GM12878 (cell line): Measurements from ENCODE around the gene MGARP.

ENCODE experiments used
- BACH1 ChIP-seq: fragments of 450-650 bp; IDR thresholded peaks from 2 replicates; pipeline ENCODE4 v1.6.1; 2017; ENCODE audit warnings: mild to moderate bottlenecking, borderline replicate concordance
- CTCF ChIP-seq, 3 experiments: IDR thresholded peaks in 2 of 3; conservative IDR thresholded peaks in 1 of 3; 2 replicates each; pipeline ENCODE4 v1.5.1; 2011; ENCODE audit warnings: low read depth in 3 of 3, low read length in 3 of 3, mild to moderate bottlenecking in 3 of 3, control low read depth in 2 of 3, moderate library complexity in 2 of 3, inconsistent platforms in 1 of 3, mixed read lengths in 1 of 3; ENCODE audit not compliant: control insufficient read depth in 2 of 3, insufficient read depth in 1 of 3; ENCODE audit errors: extremely low read depth in 1 of 3
- FOXK2 ChIP-seq: fragments of 450-650 bp; IDR thresholded peaks from 2 replicates; pipeline ENCODE4 v1.6.1; 2017; ENCODE audit warnings: mild to moderate bottlenecking, moderate library complexity
- JUNB ChIP-seq: IDR thresholded peaks from 2 replicates; pipeline ENCODE4 v1.6.1; 2016; ENCODE audit warnings: antibody characterized with exemption, mild to moderate bottlenecking
- MYC ChIP-seq: IDR thresholded peaks from 2 replicates; pipeline ENCODE4 v1.6.1; 2011; ENCODE audit warnings: mild to moderate bottlenecking, low read length, moderate library complexity, inconsistent platforms; ENCODE audit not compliant: insufficient read depth, insufficient replicate concordance, insufficient read length, severe bottlenecking
- NFYB ChIP-seq: IDR thresholded peaks from 2 replicates; pipeline ENCODE4 v1.6.1; 2011; ENCODE audit warnings: low read depth, mild to moderate bottlenecking, low read length, improper control_type of control experiment, moderate library complexity; ENCODE audit not compliant: insufficient read depth
- POLR2A ChIP-seq: IDR thresholded peaks from 2 replicates; pipeline ENCODE4 v1.6.1; 2011; ENCODE audit warnings: low read depth, mild to moderate bottlenecking, low read length
- POLR2AphosphoS5 ChIP-seq: IDR thresholded peaks from 2 replicates; pipeline ENCODE4 v1.6.1; 2011; ENCODE audit warnings: mild to moderate bottlenecking, low read length, inconsistent platforms
- SMAD5 ChIP-seq: IDR thresholded peaks from 2 replicates; pipeline ENCODE4 v1.6.1; 2016; ENCODE audit warnings: antibody characterized with exemption, low read depth
- TCF12 ChIP-seq: IDR thresholded peaks from 2 replicates; pipeline ENCODE4 v1.6.1; 2011; ENCODE audit warnings: low read depth, mild to moderate bottlenecking, low read length

GRCh38 chr4:139241086-139241783 lies 38.8 kb downstream of the MGARP start:
- TF ChIP-seq FOXK2 (no peak), SMAD5 (no peak), POLR2A (no peak), NFYB (no peak), POLR2AphosphoS5 (no peak), BACH1 (no peak), MYC (no peak), CTCF (IDR thresholded peaks at IDR 0.05 in 2 of 3, conservative IDR thresholded peaks at IDR 0.05 in 1 of 3; ENCODE audit: control insufficient read depth in 2 of 3, extremely low read depth in 1 of 3, insufficient read depth in 1 of 3, low read depth in 3 of 3, low read length in 3 of 3) (no peak), JUNB (no peak), TCF12 (no peak)
